HepG2 (cell line): Measurements from ENCODE around the gene GNG4. TPM values are rescaled to one million over a fixed set of nuclear protein-coding genes. Genes with fewer than 3 reads are reported as not detected.

ENCODE experiments used
- ATAC-seq: fragments of 200-7000 bp; cut with Tn5 transposase; 3 replicates; pipeline ENCODE4 v1.9.1; 2020; ENCODE audit warnings: mild to moderate bottlenecking, moderate library complexity
- BruUV-seq: library from RNA; stranded (reverse); fragments of 400-500 nt; replicated peaks from 2 replicates; lab custom pipeline; 2021; lab: Mats Ljungman, UMichigan
- CTCF ChIA-PET: fragments of 300-600 bp; formaldehyde crosslinking; extraction: SDS; loops from one replicate; lab custom pipeline; 2021; ENCODE audit warnings: low total read pairs, inconsistent platforms, low intra/inter-chr PET ratio; lab: Yijun Ruan, JAX
- POLR2A ChIA-PET: fragments of 350-600 bp; sonication (Branson Sonifier 250); formaldehyde crosslinking; loops from one replicate; lab custom pipeline; 2020; ENCODE audit warnings: antibody characterized with exemption, inconsistent platforms; lab: Yijun Ruan, JAX
- DNase-seq: peaks from one replicate; pipeline ENCODE4 v3.0.0-alpha.2; 2015; ENCODE audit warnings: low spot score
- FAIRE-seq: peaks from 3 replicates; lab custom pipeline; 2011; peaks lifted over from hg19 to GRCh38; lab: Jason Lieb, UNC
- H2AFZ ChIP-seq: one replicate; pipeline ENCODE4 v1.6.1; 2011; ENCODE audit warnings: low read length, inconsistent platforms
- H3K27ac ChIP-seq: fragments of 300-600 bp; 3 replicates; pipeline ENCODE4 v1.8.0; 2011; ENCODE audit warnings: mixed run types, mild to moderate bottlenecking, mixed read lengths, low read length, inconsistent platforms; ENCODE audit not compliant: insufficient read depth; ENCODE audit errors: extremely low read length
- H3K27me3 ChIP-seq, 2 experiments: fragments of 200-600 bp in 1 of 2; 2 replicates in 1 of 2; 3 replicates in 1 of 2; pipeline versions ENCODE4 v1.6.0 to v1.8.0; 2011; ENCODE audit warnings: low read length in 2 of 2, mild to moderate bottlenecking in 2 of 2, moderate library complexity in 2 of 2, inconsistent platforms in 1 of 2; ENCODE audit not compliant: insufficient read depth in 2 of 2, control insufficient read depth in 1 of 2
- H3K36me3 ChIP-seq, 2 experiments: fragments of 200-600 bp in 1 of 2; replicated peaks in 1 of 2; 2 replicates in 1 of 2; 3 replicates in 1 of 2; pipeline versions ENCODE4 v1.5.1 to v1.8.0; 2011; ENCODE audit warnings: low read length in 2 of 2, inconsistent platforms in 1 of 2; ENCODE audit not compliant: insufficient read depth in 2 of 2, control insufficient read depth in 1 of 2
- H3K4me1 ChIP-seq: 2 replicates; pipeline ENCODE4 v1.5.1; 2012; ENCODE audit warnings: low read length, inconsistent platforms; ENCODE audit not compliant: insufficient read depth
- H3K4me2 ChIP-seq: 2 replicates; pipeline ENCODE4 v1.6.0; 2011; ENCODE audit warnings: low read depth, low read length, inconsistent platforms
- H3K4me3 ChIP-seq, 3 experiments: fragments of 200-600 bp in 1 of 3; sonication (generic), shearing (Covaris generic) in 1 of 3; replicated peaks in 1 of 3; 2 replicates each; pipeline ENCODE4 v1.5.1; 2011 to 2016; ENCODE audit warnings: low read length in 3 of 3, inconsistent platforms in 2 of 3, low read depth in 2 of 3, mild to moderate bottlenecking in 2 of 3, control low read depth in 1 of 3, mixed read lengths in 1 of 3; ENCODE audit not compliant: insufficient read depth in 1 of 3
- H3K79me2 ChIP-seq: one replicate; pipeline ENCODE4 v1.6.1; 2011; ENCODE audit warnings: low read length, inconsistent platforms; ENCODE audit not compliant: insufficient read depth
- H3K9ac ChIP-seq: 2 replicates; pipeline ENCODE4 v1.6.0; 2011; ENCODE audit warnings: mild to moderate bottlenecking, low read depth, low read length, inconsistent platforms; ENCODE audit not compliant: insufficient read depth
- H3K9me3 ChIP-seq: 2 replicates; pipeline ENCODE4 v1.5.1; 2012; ENCODE audit warnings: mild to moderate bottlenecking, low read length
- H4K20me1 ChIP-seq: 2 replicates; pipeline ENCODE4 v1.6.0; 2011; ENCODE audit warnings: inconsistent platforms, mild to moderate bottlenecking, low read length, moderate library complexity; ENCODE audit not compliant: insufficient read depth
- WGBS: methylation state at CpG from one replicate; pipeline ENCODE4 v1.1.6; 2017; ENCODE audit warnings: low lambda C conversion rate; 5-methylcytosine and 5-hydroxymethylcytosine counted together
- in situ Hi-C: cut with HindIII; loops from 2 replicates; pipeline ENCODE4 v1.10.0; 2017; ENCODE audit warnings: low pct_unique_long_range_greater_than_20kb; ENCODE audit not compliant: extremely low pct_ligation_motif_present
- intact Hi-C: fragments of 100-400 bp; cut with micrococcal nuclease; formaldehyde crosslinking; loops from one replicate; pipeline ENCODE4 v1.10.0; 2022; ENCODE audit not compliant: unreplicated experiment
- polyA plus RNA-seq, 8 experiments: library from polyadenylated mRNA; depleted of rRNA in 3 of 8; stranded (reverse) in 7 of 8; unstranded in 1 of 8; fragments of >200 nt; fragmentation: Illumina TruSeq in 4 of 8; extraction: Trizol in 4 of 8; gene quantifications; 2 replicates each; pipeline versions ENCODE4 v1.2.1 to v1.2.3, GENCODE V29; 2011 to 2016; ENCODE audit warnings: low read depth in 4 of 8, missing spikeins in 1 of 8, mixed read lengths in 1 of 8; ENCODE audit not compliant: insufficient read depth in 1 of 8
- total RNA-seq, 5 experiments: library from RNA; depleted of rRNA; stranded (reverse); fragments of >200 nt; fragmentation: Illumina TruSeq; extraction: Trizol; gene quantifications; 2 replicates each; pipeline ENCODE4 v1.2.3, GENCODE V29; 2016; ENCODE audit warnings: low read depth in 1 of 5
- TF ChIP-seq, protein P1 (sequence below): sonication (generic); formaldehyde crosslinking; IDR thresholded peaks from 2 replicates; pipeline ENCODE4 v1.5.1; 2020; ENCODE audit warnings: mild to moderate bottlenecking, missing genetic modification reagents, moderate library complexity
- TF ChIP-seq, protein P2 (sequence below): sonication (generic); formaldehyde crosslinking; IDR thresholded peaks from 2 replicates; pipeline ENCODE4 v1.4.0; 2020; ENCODE audit warnings: missing genetic modification reagents

GNG4 gene
- total and polyA plus RNA-seq, 2 of the 13 experiments (the other 11 are each of a cell fraction or from before 2014, with no cell fraction given), result 27.1 to 69.5 TPM

- Histone ChIP-seq H3K27me3 (no peaks in the 10 kb centered on the region), H3K4me1 (peaks cover 80% of the 10 kb centered on the region), H2AFZ (no peak overlapping the region), H3K4me2 (no peak overlapping the region), H3K4me3 (no peak overlapping the region), H3K36me3 (peaks cover 2 to 8% of the 10 kb centered on the region in 2 experiments; a peak in 3 of 5 replicates), H3K79me2 (peaks cover 83% of the 10 kb centered on the region), H3K9ac (no peak overlapping the region), H4K20me1 (peaks cover 44% of the 10 kb centered on the region; the same call in 1 of the 2 replicates), H3K27ac (no peak overlapping the region), H3K9me3 (no peaks in the 10 kb centered on the region)
- POLR2A ChIA-PET, result no interaction called here
- DNase-seq (no peak), ATAC-seq (peak; percentile 4; the same call in 2 of the 3 replicates), FAIRE-seq (no peak)
- intact Hi-C loops (no loop called here), in situ Hi-C loops (no loop called here)
- CTCF ChIA-PET, result no interaction called here
- 74% methylated on average over 11 of the region's 11 CpGs for WGBS
- TF ChIP-seq, protein P1, sequence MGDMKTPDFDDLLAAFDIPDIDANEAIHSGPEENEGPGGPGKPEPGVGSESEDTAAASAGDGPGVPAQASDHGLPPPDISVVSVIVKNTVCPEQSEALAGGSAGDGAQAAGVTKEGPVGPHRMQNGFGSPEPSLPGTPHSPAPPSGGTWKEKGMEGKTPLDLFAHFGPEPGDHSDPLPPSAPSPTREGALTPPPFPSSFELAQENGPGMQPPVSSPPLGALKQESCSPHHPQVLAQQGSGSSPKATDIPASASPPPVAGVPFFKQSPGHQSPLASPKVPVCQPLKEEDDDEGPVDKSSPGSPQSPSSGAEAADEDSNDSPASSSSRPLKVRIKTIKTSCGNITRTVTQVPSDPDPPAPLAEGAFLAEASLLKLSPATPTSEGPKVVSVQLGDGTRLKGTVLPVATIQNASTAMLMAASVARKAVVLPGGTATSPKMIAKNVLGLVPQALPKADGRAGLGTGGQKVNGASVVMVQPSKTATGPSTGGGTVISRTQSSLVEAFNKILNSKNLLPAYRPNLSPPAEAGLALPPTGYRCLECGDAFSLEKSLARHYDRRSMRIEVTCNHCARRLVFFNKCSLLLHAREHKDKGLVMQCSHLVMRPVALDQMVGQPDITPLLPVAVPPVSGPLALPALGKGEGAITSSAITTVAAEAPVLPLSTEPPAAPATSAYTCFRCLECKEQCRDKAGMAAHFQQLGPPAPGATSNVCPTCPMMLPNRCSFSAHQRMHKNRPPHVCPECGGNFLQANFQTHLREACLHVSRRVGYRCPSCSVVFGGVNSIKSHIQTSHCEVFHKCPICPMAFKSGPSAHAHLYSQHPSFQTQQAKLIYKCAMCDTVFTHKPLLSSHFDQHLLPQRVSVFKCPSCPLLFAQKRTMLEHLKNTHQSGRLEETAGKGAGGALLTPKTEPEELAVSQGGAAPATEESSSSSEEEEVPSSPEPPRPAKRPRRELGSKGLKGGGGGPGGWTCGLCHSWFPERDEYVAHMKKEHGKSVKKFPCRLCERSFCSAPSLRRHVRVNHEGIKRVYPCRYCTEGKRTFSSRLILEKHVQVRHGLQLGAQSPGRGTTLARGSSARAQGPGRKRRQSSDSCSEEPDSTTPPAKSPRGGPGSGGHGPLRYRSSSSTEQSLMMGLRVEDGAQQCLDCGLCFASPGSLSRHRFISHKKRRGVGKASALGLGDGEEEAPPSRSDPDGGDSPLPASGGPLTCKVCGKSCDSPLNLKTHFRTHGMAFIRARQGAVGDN (CRISPR knock-in tag), result peak; percentile 24; the same call in 1 of the 2 replicates
- TF ChIP-seq, protein P2, sequence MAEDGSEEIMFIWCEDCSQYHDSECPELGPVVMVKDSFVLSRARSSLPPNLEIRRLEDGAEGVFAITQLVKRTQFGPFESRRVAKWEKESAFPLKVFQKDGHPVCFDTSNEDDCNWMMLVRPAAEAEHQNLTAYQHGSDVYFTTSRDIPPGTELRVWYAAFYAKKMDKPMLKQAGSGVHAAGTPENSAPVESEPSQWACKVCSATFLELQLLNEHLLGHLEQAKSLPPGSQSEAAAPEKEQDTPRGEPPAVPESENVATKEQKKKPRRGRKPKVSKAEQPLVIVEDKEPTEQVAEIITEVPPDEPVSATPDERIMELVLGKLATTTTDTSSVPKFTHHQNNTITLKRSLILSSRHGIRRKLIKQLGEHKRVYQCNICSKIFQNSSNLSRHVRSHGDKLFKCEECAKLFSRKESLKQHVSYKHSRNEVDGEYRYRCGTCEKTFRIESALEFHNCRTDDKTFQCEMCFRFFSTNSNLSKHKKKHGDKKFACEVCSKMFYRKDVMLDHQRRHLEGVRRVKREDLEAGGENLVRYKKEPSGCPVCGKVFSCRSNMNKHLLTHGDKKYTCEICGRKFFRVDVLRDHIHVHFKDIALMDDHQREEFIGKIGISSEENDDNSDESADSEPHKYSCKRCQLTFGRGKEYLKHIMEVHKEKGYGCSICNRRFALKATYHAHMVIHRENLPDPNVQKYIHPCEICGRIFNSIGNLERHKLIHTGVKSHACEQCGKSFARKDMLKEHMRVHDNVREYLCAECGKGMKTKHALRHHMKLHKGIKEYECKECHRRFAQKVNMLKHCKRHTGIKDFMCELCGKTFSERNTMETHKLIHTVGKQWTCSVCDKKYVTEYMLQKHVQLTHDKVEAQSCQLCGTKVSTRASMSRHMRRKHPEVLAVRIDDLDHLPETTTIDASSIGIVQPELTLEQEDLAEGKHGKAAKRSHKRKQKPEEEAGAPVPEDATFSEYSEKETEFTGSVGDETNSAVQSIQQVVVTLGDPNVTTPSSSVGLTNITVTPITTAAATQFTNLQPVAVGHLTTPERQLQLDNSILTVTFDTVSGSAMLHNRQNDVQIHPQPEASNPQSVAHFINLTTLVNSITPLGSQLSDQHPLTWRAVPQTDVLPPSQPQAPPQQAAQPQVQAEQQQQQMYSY (CRISPR knock-in tag), result no peak
- TF ChIP-seq, all 625 proteins: peak for 1
- BruUV-seq, result no TSS peak
Observed at GRCh38 chr1:235642943-235643371, 6.6 kb downstream of the GNG4 start.
